Liver (tissue), 3 donors: ENCODE data around the gene SEMA4D.

Source experiments
- CTCF ChIP-seq: fragments of 150-350 bp; IDR thresholded peaks from 2 replicates; pipeline ENCODE4 v1.5.1; 2017; ENCODE audit warnings: improper control_type of control experiment, low read depth, low read length; ENCODE audit not compliant: missing input control
- FOXA1 ChIP-seq: IDR thresholded peaks from 2 replicates; pipeline ENCODE4 v1.6.1; 2016; ENCODE audit warnings: antibody characterized with exemption
- GABPA ChIP-seq, 2 donors: IDR thresholded peaks in 1 of 2; conservative IDR thresholded peaks in 1 of 2; 2 replicates each; pipeline ENCODE4 v1.6.1; 2016; ENCODE audit warnings: antibody characterized with exemption in 2 of 2, mild to moderate bottlenecking in 1 of 2, moderate library complexity in 1 of 2
- HNF4G ChIP-seq: IDR thresholded peaks from 2 replicates; pipeline ENCODE4 v1.6.1; 2016; ENCODE audit warnings: antibody characterized with exemption
- MAX ChIP-seq: IDR thresholded peaks from 2 replicates; pipeline ENCODE4 v1.6.1; 2016; ENCODE audit warnings: antibody characterized with exemption
- RAD21 ChIP-seq, 2 donors: IDR thresholded peaks; 2 replicates each; pipeline ENCODE4 v1.6.1; 2016; ENCODE audit warnings: antibody characterized with exemption in 2 of 2, mild to moderate bottlenecking in 2 of 2
- RXRA ChIP-seq, 2 donors: IDR thresholded peaks; 2 replicates each; pipeline ENCODE4 v1.6.1; 2017 to 2018; ENCODE audit warnings: antibody characterized with exemption in 2 of 2, mild to moderate bottlenecking in 1 of 2
- SP1 ChIP-seq: IDR thresholded peaks from 2 replicates; pipeline ENCODE4 v1.6.1; 2018; ENCODE audit warnings: antibody characterized with exemption, mild to moderate bottlenecking
- donor health status: healthy.
- donor health status: healthy.

- no peak for TF ChIP-seq CTCF
- no peak for TF ChIP-seq SP1
- TF ChIP-seq RAD21 (IDR thresholded peaks at IDR 0.05): no peak
- no peak for TF ChIP-seq RXRA (IDR thresholded peaks at IDR 0.05)
- no peak for TF ChIP-seq FOXA1
- no peak for TF ChIP-seq GABPA (IDR thresholded peaks at IDR 0.05 in 1 of 2, conservative IDR thresholded peaks at IDR 0.05 in 1 of 2)
- no peak for TF ChIP-seq HNF4G
- TF ChIP-seq MAX: no peak
These were observed 138.1 kb downstream of the SEMA4D start for GRCh38 chr9:89359751-89360261.
